Mammary epithelial cell (primary cell): ENCODE data around the gene SCYGR3.

Source experiments
- EZH2 ChIP-seq: IDR thresholded peaks from 2 replicates; pipeline ENCODE4 v1.6.1; 2012; ENCODE audit warnings: low read length, inconsistent platforms, borderline replicate concordance
- TF ChIP-seq, protein P1 (sequence below), 2 donors: IDR thresholded peaks in 1 of 2; conservative IDR thresholded peaks in 1 of 2; 2 replicates each; pipeline ENCODE4 v1.5.1; 2011 to 2012; ENCODE audit warnings: inconsistent platforms in 2 of 2, low read length in 2 of 2, mild to moderate bottlenecking in 2 of 2, control low read depth in 1 of 2, low read depth in 1 of 2; ENCODE audit not compliant: insufficient read depth in 1 of 2; ENCODE audit errors: extremely low read depth in 1 of 2

DNA sequence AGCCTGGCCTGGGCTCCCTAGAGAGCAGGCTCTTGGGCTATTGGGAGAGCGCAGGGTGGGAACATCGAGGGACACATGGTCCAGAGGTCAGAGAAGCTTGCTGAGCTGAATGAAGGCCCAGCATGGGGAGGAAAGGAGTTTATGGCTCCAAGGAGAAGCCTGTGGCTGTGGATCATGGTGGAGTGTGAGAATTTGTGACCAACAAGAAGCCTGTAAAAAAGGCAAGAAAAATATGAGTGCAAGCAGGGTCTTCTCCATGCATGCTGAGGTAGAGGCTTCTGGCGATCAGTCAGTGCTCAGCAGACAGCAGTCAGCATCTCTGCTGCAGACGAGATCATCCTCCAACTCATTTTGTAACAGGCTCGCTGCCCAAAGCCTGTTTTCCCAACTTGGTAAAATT lies 1.3 kb upstream of the SCYGR3 start:
- TF ChIP-seq, protein P1, sequence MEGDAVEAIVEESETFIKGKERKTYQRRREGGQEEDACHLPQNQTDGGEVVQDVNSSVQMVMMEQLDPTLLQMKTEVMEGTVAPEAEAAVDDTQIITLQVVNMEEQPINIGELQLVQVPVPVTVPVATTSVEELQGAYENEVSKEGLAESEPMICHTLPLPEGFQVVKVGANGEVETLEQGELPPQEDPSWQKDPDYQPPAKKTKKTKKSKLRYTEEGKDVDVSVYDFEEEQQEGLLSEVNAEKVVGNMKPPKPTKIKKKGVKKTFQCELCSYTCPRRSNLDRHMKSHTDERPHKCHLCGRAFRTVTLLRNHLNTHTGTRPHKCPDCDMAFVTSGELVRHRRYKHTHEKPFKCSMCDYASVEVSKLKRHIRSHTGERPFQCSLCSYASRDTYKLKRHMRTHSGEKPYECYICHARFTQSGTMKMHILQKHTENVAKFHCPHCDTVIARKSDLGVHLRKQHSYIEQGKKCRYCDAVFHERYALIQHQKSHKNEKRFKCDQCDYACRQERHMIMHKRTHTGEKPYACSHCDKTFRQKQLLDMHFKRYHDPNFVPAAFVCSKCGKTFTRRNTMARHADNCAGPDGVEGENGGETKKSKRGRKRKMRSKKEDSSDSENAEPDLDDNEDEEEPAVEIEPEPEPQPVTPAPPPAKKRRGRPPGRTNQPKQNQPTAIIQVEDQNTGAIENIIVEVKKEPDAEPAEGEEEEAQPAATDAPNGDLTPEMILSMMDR (conservative IDR thresholded peaks at IDR 0.05 in 1 of 2, IDR thresholded peaks at IDR 0.05 in 1 of 2; ENCODE audit: extremely low read depth in 1 of 2, insufficient read depth in 1 of 2, low read depth in 1 of 2, low read length in 2 of 2) = no peak
- no peak for TF ChIP-seq EZH2
